ENCODE results near the gene IFI6. TPM values are rescaled to one million over a fixed set of nuclear protein-coding genes. Genes with fewer than 3 reads are reported as not detected.

IFI6 gene
- total RNA-seq, 1 experiment from 2014 or later: 44.5 TPM

- no peaks in the 10 kb centered on the region for H3K9me3 Mint-ChIP-seq (ENCODE audit: unreplicated experiment)
- BruUV-seq (replicated peaks): no TSS peak
- TF ChIP-seq, protein P1, sequence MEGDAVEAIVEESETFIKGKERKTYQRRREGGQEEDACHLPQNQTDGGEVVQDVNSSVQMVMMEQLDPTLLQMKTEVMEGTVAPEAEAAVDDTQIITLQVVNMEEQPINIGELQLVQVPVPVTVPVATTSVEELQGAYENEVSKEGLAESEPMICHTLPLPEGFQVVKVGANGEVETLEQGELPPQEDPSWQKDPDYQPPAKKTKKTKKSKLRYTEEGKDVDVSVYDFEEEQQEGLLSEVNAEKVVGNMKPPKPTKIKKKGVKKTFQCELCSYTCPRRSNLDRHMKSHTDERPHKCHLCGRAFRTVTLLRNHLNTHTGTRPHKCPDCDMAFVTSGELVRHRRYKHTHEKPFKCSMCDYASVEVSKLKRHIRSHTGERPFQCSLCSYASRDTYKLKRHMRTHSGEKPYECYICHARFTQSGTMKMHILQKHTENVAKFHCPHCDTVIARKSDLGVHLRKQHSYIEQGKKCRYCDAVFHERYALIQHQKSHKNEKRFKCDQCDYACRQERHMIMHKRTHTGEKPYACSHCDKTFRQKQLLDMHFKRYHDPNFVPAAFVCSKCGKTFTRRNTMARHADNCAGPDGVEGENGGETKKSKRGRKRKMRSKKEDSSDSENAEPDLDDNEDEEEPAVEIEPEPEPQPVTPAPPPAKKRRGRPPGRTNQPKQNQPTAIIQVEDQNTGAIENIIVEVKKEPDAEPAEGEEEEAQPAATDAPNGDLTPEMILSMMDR (IDR thresholded peaks at IDR 0.05; ENCODE audit: insufficient read depth in 1 of 2, low read depth in 1 of 2, low read length in 1 of 2, severe bottlenecking in 1 of 2, unreplicated experiment in 1 of 2): no peak
- no peaks in the 10 kb centered on the region for H3K36me3 ChIP-seq (ENCODE audit: control insufficient read depth, insufficient read depth, low read length)
- intact Hi-C loops (cut with micrococcal nuclease; ENCODE audit: unreplicated experiment): no loop called here
- H3K27me3 Mint-ChIP-seq (ENCODE audit: insufficient read depth, unreplicated experiment): no peaks in the 10 kb centered on the region
- H3K36me3 Mint-ChIP-seq (ENCODE audit: insufficient read depth, unreplicated experiment): no peaks in the 10 kb centered on the region
- ChIA-PET CTCF (no interaction called here), POLR2A (no interaction called here)
- H3K4me1 ChIP-seq: no peaks in the 10 kb centered on the region
- H3K4me1 Mint-ChIP-seq (ENCODE audit: low read depth, unreplicated experiment): peaks cover 8% of the 10 kb centered on the region
- H3K4me3 ChIP-seq (ENCODE audit: low read depth, low read length): no peak overlapping the region
- H3K4me3 Mint-ChIP-seq (ENCODE audit: unreplicated experiment): no peak overlapping the region
- DNase-seq: no peak
- H3K27me3 ChIP-seq (replicated peaks; ENCODE audit: control insufficient read depth, insufficient read depth, low read length): no peaks in the 10 kb centered on the region
- no peak overlapping the region for H3K27ac Mint-ChIP-seq (ENCODE audit: unreplicated experiment)
- no peaks in the 10 kb centered on the region for H3K9me3 ChIP-seq
Observed at GRCh38 chr1:27690183-27690582, 18.2 kb upstream of the IFI6 start.

DNA sequence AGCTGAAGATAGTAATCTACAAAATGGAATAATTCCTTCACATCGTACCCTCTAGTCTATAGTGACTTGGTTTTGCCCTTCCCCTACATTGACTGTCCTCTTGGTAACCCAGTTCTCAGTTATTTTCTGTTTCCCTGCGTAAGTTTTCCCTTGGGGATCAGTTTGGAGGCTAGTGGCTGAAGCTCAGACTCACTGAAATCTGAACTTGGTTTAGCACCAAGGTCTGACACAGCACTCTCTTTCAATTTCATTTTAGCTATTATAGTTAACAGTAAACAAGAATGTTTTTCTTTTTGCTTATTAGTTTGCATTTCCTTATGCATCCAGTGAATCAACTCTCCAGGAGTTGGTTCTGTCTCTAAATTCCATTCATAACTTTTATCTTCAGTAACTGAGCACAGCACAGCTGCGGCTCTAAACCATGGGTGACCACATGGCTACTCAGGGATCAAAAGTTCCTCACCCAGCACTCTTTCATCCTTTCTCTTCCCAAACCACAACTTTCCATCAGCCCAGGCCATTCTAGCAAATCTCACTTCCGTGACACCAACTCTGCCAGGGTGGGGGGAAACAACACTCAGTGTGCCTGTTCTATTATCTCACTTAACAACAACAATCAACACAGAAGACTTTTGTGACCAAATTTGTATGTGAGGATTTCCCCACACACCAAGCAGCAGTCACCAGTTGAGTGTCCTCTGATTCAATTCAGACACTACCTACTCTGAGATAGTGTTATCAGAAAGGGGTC lies 17.6 kb upstream of the IFI6 start:
- H3K4me3 Mint-ChIP-seq (ENCODE audit: unreplicated experiment): no peak overlapping the region
- H3K9me3 Mint-ChIP-seq (ENCODE audit: unreplicated experiment): no peaks in the 10 kb centered on the region
- no peak overlapping the region for H3K27ac Mint-ChIP-seq (ENCODE audit: unreplicated experiment)
- Histone ChIP-seq H3K27me3 (replicated peaks; ENCODE audit: control insufficient read depth, insufficient read depth, low read length) (no peaks in the 10 kb centered on the region), H3K9me3 (no peaks in the 10 kb centered on the region), H3K4me1 (no peaks in the 10 kb centered on the region), H3K4me3 (ENCODE audit: low read depth, low read length) (no peak overlapping the region), H3K36me3 (ENCODE audit: control insufficient read depth, insufficient read depth, low read length) (no peaks in the 10 kb centered on the region)
- H3K27me3 Mint-ChIP-seq (ENCODE audit: insufficient read depth, unreplicated experiment): no peaks in the 10 kb centered on the region
- peaks cover 14% of the 10 kb centered on the region for H3K4me1 Mint-ChIP-seq (ENCODE audit: low read depth, unreplicated experiment)
- POLR2A ChIA-PET: no interaction called here
- CTCF ChIA-PET: interaction anchor here (1.6 kb wide), 1 partner anchor 18 kb away, joined by 3 read pairs; the partner anchor contains the start of gene IFI6
- DNase-seq: no peak
- H3K36me3 Mint-ChIP-seq (ENCODE audit: insufficient read depth, unreplicated experiment): no peaks in the 10 kb centered on the region
- intact Hi-C loops (cut with micrococcal nuclease; ENCODE audit: unreplicated experiment): no loop called here
- no TSS peak for BruUV-seq (replicated peaks)
- TF ChIP-seq, protein P1 (IDR thresholded peaks at IDR 0.05; ENCODE audit: insufficient read depth in 1 of 2, low read depth in 1 of 2, low read length in 1 of 2, severe bottlenecking in 1 of 2, unreplicated experiment in 1 of 2): no peak

DNA sequence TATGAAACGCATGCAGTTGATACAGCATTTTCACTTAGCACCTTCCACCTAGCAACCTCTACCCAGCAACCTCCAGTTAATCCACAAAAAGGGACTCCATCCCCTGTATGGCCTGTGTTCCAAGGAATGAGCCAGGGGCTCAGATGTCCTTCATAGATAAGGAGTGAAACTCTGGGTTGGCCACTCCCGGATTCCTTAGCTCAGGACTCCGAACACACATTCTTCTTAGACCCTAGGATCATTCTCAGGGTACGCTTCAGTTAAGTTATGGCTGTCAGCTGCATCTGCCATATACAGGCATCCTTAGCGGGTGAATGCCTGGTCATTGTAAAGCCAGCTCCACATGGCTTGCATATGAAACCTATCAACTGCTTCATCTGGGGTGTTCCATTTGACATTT lies 15.9 kb upstream of the IFI6 start:
- Mint-ChIP-seq H3K27me3 (ENCODE audit: insufficient read depth, unreplicated experiment) (no peaks in the 10 kb centered on the region), H3K27ac (ENCODE audit: unreplicated experiment) (no peak overlapping the region), H3K36me3 (ENCODE audit: insufficient read depth, unreplicated experiment) (no peaks in the 10 kb centered on the region), H3K4me3 (ENCODE audit: unreplicated experiment) (no peak overlapping the region), H3K4me1 (ENCODE audit: low read depth, unreplicated experiment) (peaks cover 15% of the 10 kb centered on the region), H3K9me3 (ENCODE audit: unreplicated experiment) (no peaks in the 10 kb centered on the region)
- no TSS peak for BruUV-seq (replicated peaks)
- TF ChIP-seq, protein P1 (IDR thresholded peaks at IDR 0.05; ENCODE audit: insufficient read depth in 1 of 2, low read depth in 1 of 2, low read length in 1 of 2, severe bottlenecking in 1 of 2, unreplicated experiment in 1 of 2): no peak
- ChIA-PET POLR2A (no interaction called here), CTCF (interaction anchor here (1.6 kb wide), 1 partner anchor 16 kb away, joined by 3 read pairs; the partner anchor contains the start of gene IFI6)
- Histone ChIP-seq H3K9me3 (no peaks in the 10 kb centered on the region), H3K4me1 (no peaks in the 10 kb centered on the region), H3K4me3 (ENCODE audit: low read depth, low read length) (no peak overlapping the region), H3K27me3 (replicated peaks; ENCODE audit: control insufficient read depth, insufficient read depth, low read length) (no peaks in the 10 kb centered on the region), H3K36me3 (ENCODE audit: control insufficient read depth, insufficient read depth, low read length) (no peaks in the 10 kb centered on the region)
- intact Hi-C loops (cut with micrococcal nuclease; ENCODE audit: unreplicated experiment): no loop called here
- no peak for DNase-seq
